CD4-positive, alpha-beta T cell treated with Interleukin-17A for 1 hour (primary cell): Measurements from ENCODE around the gene SP8.
"Not testable (repeated sequence)": the region's sequence is repeated elsewhere in the genome, so short reads cannot be mapped to it uniquely, and the experiment has no call there.

ENCODE experiments used
- DNase-seq: peaks from one replicate; pipeline ENCODE4 v3.0.0-alpha.2; 2020

Gene SP8

GRCh38 chr7:20786779-20787659 lies at the start of gene SP8:
SP8 (minus strand) TSS chr7:20786886; CDS start chr7:20786798, 88 bp downstream.
- DNase-seq: no peak

- DNase-seq: not testable (repeated sequence)
Observed at GRCh38 chr7:20836424-20836823, 49.7 kb upstream of the SP8 start.

DNA sequence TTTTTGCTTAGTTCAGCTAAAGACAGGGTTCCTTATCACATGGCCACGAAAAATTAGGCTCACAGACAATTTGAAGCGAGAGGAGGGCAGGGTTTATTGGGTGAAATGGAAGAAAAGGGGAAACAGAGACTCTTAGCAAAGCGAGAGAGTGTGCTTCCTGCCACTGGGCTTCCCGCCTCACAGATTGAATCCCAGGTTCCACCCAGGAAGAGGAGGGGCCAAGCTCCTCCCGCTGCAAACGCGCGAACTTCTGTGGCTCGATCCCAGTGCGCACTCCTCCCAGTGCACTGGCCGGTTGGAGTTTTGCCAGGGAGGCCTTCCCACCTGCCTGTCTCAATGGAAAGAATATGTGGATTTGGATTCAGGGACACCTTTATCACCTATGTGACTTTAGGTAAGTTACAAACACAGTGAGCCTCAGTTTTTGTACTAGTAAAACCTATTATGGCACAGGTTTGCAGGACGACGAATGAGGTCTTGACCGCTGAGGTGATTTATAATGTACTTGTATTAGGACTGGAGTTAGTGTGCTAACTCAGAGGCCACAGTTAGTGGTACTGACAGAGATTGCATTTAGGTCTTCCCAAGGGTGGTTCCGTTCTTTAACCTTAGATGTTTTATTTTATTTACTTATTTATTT lies 48.5 kb upstream of the SP8 start:
- DNase-seq: no peak

GRCh38 chr7:20834656-20835055 lies 48.0 kb upstream of the SP8 start:
- DNase-seq: no peak

GRCh38 chr7:20831956-20832355 lies 45.3 kb upstream of the SP8 start:
- no peak for DNase-seq

- DNase-seq: no peak
Observed at GRCh38 chr7:20831451-20831850, 44.8 kb upstream of the SP8 start.

DNA sequence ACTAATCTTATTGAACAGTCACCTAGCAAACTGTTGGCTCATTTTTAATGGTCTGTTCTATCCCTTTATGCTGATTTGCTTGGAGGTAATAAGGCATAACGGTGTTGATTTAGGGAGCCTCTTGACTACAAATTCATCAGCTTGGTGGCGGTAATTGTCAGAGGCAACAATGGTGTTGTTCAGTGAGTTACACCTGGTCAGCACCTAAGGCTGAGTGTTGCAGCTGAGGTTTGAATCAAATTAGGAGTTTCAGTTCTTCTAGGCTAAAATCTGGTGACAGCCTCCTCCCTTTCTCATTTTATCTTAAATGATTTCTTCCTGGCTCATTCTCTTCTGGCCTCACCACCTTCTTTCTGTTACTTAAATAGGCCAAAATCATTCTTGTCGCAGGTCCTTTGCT lies 42.3 kb upstream of the SP8 start:
- no peak for DNase-seq

- no peak for DNase-seq
Observed at GRCh38 chr7:20827172-20827571, 40.5 kb upstream of the SP8 start.

- no peak for DNase-seq
Observed at GRCh38 chr7:20826243-20826642, 39.6 kb upstream of the SP8 start.

GRCh38 chr7:20825555-20825954 lies 38.9 kb upstream of the SP8 start:
- DNase-seq: no peak

- not testable (repeated sequence) for DNase-seq
Observed at GRCh38 chr7:20821390-20821789, 34.7 kb upstream of the SP8 start.

DNA sequence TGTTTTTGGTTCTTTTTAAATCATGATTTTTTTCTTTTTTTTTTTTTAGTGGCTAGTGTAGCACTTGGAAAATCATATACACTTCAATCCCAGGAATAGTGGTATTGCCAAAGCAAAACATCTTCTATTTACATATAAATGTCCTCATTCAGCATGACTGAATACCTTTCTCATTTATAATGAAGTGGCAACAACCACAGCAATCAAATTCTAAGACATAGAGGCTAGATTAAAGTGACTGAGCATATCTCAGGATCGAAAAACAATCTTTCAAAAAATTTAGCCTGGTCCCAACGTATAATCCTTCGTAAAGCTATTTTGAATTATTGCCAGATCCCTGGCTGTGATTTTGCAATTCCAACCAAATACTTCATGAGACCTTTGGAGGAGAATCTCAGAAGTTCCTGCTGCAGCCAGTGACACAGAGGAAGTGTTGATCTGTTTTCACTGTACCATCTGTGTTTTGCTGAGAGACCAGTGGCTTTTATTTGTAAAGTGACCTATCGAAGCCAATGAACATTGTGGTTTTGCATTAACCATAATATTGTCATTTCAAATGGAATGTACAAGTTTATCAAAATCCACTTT lies 29.8 kb upstream of the SP8 start:
- no peak for DNase-seq

DNA sequence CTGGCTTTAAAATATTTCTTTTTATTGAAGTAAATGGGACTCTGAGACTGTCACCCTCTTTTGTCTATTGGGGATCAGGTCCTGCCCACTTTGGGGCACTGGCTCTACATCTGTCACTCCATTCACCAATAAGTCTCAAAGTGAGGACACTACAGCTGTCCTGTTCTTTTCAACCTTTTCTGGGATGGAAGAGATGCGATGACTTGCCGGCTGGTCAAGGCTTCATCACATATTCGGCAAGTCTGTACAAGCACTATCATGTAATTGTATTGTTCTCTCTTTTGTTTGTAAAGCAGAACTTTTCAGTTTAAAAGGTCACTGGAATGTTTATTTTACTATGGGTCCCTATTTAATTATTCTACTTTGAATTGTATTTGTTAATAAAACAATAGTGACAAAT lies 17.7 kb upstream of the SP8 start:
- no peak for DNase-seq

- DNase-seq: no peak
Observed at GRCh38 chr7:20799566-20800366, 13.1 kb upstream of the SP8 start.

DNA sequence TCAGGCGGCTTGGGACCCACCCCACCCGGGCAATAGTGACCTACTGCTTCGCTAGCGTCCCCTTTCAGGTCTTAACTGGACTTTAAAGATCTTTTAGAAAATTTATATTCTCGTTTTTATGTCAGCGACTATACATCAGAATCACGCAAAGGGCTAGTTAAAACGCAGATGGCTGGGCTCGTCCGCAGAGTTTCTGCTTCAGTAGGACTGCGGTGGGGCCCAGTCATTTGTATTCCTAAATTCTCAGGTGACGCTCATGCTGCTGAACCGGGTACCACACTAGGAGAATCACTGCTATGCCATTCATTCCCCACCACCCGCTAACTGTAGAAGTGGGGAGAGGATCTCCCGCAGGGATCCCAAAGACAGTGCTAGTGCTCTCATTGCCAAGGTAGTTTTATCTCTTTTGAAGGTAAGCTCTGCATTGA lies 12.0 kb upstream of the SP8 start:
- DNase-seq: no peak

- no peak for DNase-seq
Observed at GRCh38 chr7:20798081-20798693, 11.5 kb upstream of the SP8 start.

DNA sequence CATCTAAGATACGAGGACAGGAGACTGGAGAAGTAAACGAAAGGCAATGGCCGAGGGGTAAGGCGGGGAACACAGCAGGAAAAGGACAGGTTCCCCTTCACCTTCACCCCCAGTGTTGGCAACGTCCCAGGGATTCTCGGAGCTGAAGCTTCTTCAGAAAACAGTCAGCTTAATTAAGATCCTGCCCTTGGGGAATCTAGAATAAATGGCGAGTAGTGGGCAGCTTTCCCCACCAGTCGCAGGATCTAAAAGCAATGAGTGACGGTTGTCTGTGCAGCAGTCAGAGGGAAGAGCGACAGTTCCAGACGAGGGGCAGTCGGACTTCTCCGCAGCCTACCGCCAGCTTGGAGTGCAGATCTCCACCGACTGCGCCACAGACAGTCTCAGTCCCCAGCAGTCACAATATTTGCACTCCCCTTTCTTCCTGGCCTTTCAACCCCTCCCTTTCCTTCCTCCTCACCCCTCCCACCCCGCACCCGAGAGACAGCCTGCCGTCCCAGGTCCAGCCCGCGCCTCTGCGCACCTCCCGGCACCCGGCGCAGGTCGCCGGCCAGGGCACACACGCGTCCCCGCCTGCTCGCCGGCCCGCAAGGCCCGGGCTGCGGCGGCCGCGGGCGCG lies 10.9 kb upstream of the SP8 start:
- no peak for DNase-seq

DNA sequence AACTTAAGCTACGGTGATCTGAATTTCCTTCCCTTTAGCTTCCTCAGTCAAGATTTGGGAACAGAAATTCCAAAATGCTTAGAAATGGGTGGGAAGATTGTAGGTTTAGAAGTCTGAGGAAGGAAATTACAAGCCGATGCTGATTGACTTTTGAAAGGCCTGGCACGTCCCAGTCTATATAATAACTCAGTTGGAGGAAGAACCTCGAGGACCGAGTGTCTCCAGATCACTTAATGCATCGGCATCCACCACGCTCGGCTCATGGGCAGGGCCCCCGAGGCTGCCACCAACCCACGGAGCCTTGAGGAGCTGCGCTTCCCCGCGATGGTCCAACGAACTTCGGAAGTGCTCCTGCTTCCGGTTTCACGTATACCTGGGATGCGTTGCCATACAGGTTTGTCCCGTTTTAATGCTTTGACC lies 10.4 kb upstream of the SP8 start:
- DNase-seq: no peak

DNA sequence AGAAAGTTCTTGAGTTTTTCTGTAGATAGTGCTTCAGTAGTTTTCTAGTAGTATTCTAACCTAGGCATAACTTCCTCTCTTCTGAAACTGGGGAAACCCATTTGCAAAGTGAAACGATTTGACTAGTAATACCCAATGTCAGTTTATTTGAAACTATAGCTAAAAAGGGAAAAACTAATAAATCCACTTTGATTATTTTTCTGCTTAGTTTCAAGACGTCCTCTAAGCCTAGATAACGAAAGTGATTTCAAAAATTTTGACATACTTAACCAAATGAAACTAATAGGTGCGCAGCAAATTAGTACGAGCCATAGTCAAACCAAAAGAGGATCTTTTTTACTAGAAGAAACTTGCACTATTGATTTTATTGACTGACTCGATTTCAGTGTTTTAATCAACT lies 9.8 kb upstream of the SP8 start:
- DNase-seq: no peak

- no peak for DNase-seq
Observed at GRCh38 chr7:20795881-20796280, 9.2 kb upstream of the SP8 start.

DNA sequence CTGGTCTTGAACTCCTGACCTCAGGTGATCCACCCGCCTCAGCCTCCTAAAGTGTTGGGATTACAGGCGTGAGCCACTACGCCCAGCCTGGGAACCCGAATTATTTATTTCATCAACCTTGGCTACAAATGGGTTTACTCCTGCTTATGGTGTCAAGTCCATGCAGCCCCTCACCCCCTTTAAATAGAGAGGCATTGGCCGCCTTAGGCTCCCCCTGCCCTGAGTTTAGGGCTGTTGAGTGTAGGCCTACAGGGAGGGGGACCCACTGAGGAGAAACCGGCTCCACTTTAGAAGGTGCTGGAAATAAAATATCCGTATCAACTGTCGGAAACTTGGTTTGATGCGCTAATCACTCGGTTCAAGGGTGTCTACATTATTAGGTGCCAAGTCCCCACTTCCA lies 8.7 kb upstream of the SP8 start:
- no peak for DNase-seq

- DNase-seq: no peak
Observed at GRCh38 chr7:20794676-20795075, 8.0 kb upstream of the SP8 start.
